GM12891 (cell line): ENCODE measurements around the gene C9orf43.

Source experiments
- POLR2A ChIP-seq: IDR thresholded peaks from 2 replicates; pipeline ENCODE4 v1.6.1; 2011; ENCODE audit warnings: low read depth, low read length, control low read depth
- POLR2AphosphoS5 ChIP-seq: IDR thresholded peaks from 2 replicates; pipeline ENCODE4 v1.6.1; 2011; ENCODE audit warnings: low read depth, low read length, control low read depth
- POU2F2 ChIP-seq: IDR thresholded peaks from 2 replicates; pipeline ENCODE4 v1.6.1; 2011; ENCODE audit warnings: low read depth, mild to moderate bottlenecking, control low read depth, low read length, moderate library complexity
- SPI1 ChIP-seq: IDR thresholded peaks from 2 replicates; pipeline ENCODE4 v1.6.1; 2011; ENCODE audit warnings: low read depth, low read length, control low read depth
- TAF1 ChIP-seq: IDR thresholded peaks from 2 replicates; pipeline ENCODE4 v1.6.1; 2011; ENCODE audit warnings: low read depth, low read length, control low read depth

DNA sequence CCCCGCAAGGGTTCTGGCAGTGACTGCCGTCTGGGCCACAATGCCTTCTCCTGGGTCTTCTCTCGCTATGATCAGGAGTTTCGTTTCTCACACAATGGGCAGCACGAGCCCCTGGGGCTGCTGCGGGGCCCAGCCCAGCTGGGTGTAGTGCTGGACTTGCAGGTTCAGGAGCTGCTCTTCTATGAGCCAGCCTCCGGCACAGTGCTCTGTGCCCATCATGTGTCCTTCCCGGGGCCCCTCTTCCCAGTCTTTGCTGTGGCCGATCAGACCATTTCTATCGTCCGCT, 40.7 kb upstream of the C9orf43 start:
- TF ChIP-seq POLR2A, result no peak
- TF ChIP-seq POU2F2, result no peak
- no peak for TF ChIP-seq POLR2AphosphoS5
- TF ChIP-seq TAF1, result no peak
- TF ChIP-seq SPI1, result no peak
